ENCODE data around the gene PYGL. TPM values are rescaled to one million over a fixed set of nuclear protein-coding genes. Genes with fewer than 3 reads are reported as not detected.

Gene PYGL
- total RNA-seq, 1 donor from 2014 or later: 65.6 TPM

GRCh38 chr14:50855558-50855957 lies 88.7 kb downstream of the PYGL start:
- TF ChIP-seq CTCF (IDR thresholded peaks at IDR 0.05): no peak
- intact Hi-C loops (cut with DNase I): no loop called here
- H3K27ac ChIP-seq: no peak overlapping the region
- no peaks in the 10 kb centered on the region for H3K9me3 ChIP-seq
- ATAC-seq: no peak
- DNase-seq: no peak
- H3K4me3 ChIP-seq: no peak overlapping the region
- no peaks in the 10 kb centered on the region for H3K27me3 ChIP-seq (ENCODE audit: low read depth)
- H3K4me1 ChIP-seq: peaks cover 12% of the 10 kb centered on the region
- no peaks in the 10 kb centered on the region for H3K36me3 ChIP-seq

Other genes with a start within 250 kb of the PYGL start
- 45.9 TPM for gene NIN, start 113.3 kb downstream of the PYGL start, total RNA-seq
- not detected for gene ABHD12B, start 72.4 kb downstream of the PYGL start, total RNA-seq
- gene TRIM9, start 150.6 kb upstream of the PYGL start, total RNA-seq: 0.92 TPM